GM23248 (cell line): Measurements from ENCODE around the gene MANBA.
"Not testable (repeated sequence)": the region's sequence is repeated elsewhere in the genome, so short reads cannot be mapped to it uniquely, and the experiment has no call there.

ENCODE experiments used
- EZH2 ChIP-seq: fragments of 200-600 bp; sonication (generic); IDR thresholded peaks from 2 replicates; pipeline ENCODE4 v1.6.1; 2018; ENCODE audit warnings: antibody characterized with exemption, mild to moderate bottlenecking; ENCODE audit not compliant: insufficient read depth, poor library complexity, severe bottlenecking
- EZH2phosphoT487 ChIP-seq: fragments of 200-600 bp; sonication (generic); IDR thresholded peaks from 2 replicates; pipeline ENCODE4 v1.6.1; 2018; ENCODE audit warnings: antibody characterized with exemption, moderate library complexity, mild to moderate bottlenecking, low read depth; ENCODE audit not compliant: insufficient read depth

GRCh38 chr4:102743352-102743751, 17.4 kb downstream of the MANBA start:
- TF ChIP-seq EZH2, EZH2phosphoT487: not testable (repeated sequence)
